ENCODE results near the gene DLL1.

DNA sequence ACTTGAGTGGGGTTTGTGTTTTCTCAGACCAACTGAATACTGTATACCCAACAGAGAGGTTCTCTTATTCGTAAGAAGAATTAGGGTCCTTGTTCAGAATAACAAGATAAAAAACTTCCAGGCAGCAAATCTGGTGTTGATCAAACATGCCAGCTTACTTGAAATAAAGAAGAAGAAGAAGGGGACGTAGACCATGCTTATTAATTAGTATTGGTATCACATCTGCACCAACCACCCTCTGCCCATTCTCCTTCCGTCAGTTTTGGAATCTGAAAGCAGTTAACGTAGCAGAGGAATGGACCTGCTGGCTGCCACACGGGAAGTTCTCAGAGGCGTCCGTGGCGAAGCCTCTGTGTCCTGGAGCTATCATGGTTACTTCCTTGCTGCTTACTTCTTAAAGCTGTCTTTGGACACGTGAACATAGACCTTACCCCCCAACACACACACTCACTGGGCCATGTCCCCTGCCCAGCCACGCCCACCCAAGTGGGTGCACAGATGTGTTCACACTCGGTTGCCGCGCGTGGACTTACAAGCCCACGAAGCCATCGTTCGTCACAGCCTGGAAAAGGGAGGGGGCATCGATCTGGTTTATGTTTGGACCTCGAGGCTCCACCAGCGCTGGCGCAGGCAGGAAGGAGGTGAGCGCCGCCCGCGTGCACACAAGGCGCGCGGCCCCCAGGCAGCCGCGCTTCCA is 4.1 kb upstream of the DLL1 start:
- TF ChIP-seq, protein P1, sequence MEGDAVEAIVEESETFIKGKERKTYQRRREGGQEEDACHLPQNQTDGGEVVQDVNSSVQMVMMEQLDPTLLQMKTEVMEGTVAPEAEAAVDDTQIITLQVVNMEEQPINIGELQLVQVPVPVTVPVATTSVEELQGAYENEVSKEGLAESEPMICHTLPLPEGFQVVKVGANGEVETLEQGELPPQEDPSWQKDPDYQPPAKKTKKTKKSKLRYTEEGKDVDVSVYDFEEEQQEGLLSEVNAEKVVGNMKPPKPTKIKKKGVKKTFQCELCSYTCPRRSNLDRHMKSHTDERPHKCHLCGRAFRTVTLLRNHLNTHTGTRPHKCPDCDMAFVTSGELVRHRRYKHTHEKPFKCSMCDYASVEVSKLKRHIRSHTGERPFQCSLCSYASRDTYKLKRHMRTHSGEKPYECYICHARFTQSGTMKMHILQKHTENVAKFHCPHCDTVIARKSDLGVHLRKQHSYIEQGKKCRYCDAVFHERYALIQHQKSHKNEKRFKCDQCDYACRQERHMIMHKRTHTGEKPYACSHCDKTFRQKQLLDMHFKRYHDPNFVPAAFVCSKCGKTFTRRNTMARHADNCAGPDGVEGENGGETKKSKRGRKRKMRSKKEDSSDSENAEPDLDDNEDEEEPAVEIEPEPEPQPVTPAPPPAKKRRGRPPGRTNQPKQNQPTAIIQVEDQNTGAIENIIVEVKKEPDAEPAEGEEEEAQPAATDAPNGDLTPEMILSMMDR (IDR thresholded peaks at IDR 0.05; ENCODE audit: borderline replicate concordance, extremely low read depth, low read length, poor library complexity, severe bottlenecking): no peak
- TF ChIP-seq EZH2 (IDR thresholded peaks at IDR 0.05; ENCODE audit: borderline replicate concordance, low read depth, low read length, severe bottlenecking): no peak

All from DND-41 (cell line).